ENCODE measurements around the gene KCNS3.

DNA sequence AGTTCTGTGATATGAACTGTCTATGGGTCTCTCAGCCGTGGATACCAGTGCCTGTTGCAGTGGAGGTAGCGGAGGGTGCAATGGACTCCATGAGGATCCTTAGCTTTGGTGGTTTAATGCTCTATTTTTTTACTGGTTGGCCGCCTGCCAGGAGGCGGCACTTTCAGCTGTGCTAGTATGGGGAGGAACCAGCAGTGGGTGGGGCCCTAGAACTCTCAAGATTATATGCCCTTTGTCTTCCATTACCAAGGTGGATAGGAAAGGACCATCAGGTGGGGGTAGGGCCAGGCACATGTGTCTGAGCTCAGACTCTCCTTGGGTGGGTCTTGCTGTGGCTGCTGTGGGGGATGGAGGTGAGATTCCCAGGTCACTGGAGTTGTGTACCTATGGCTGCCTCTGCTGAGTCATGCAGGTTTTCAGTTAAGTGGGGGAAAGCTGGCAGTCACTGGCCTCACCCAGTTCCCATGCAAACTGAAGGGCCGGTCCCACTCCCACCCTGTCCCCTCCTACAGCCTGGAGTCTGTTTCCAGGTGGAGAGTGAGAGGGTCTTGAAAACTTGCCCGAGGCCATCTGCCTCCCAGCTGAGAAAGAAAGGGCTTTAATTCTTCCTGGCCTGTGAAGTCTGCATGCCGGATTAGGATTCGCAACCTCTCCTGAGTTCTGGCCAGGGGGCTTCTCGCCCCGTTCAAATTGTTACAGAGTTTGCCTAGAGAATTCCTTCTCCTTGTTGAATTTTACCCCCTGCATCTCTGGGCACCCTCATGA is 14.5 kb downstream of the KCNS3 start:
- TF ChIP-seq, protein P1, sequence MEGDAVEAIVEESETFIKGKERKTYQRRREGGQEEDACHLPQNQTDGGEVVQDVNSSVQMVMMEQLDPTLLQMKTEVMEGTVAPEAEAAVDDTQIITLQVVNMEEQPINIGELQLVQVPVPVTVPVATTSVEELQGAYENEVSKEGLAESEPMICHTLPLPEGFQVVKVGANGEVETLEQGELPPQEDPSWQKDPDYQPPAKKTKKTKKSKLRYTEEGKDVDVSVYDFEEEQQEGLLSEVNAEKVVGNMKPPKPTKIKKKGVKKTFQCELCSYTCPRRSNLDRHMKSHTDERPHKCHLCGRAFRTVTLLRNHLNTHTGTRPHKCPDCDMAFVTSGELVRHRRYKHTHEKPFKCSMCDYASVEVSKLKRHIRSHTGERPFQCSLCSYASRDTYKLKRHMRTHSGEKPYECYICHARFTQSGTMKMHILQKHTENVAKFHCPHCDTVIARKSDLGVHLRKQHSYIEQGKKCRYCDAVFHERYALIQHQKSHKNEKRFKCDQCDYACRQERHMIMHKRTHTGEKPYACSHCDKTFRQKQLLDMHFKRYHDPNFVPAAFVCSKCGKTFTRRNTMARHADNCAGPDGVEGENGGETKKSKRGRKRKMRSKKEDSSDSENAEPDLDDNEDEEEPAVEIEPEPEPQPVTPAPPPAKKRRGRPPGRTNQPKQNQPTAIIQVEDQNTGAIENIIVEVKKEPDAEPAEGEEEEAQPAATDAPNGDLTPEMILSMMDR (conservative IDR thresholded peaks at IDR 0.05; ENCODE audit: low read depth, low read length), result no peak
- TF ChIP-seq CEBPB (IDR thresholded peaks at IDR 0.05; ENCODE audit: low read depth, low read length) (no peak), POLR2A (IDR thresholded peaks at IDR 0.05; ENCODE audit: low read depth, low read length) (no peak), RCOR1 (IDR thresholded peaks at IDR 0.05; ENCODE audit: insufficient replicate concordance, low read length) (no peak), RAD21 (IDR thresholded peaks at IDR 0.05; ENCODE audit: low read length) (no peak), BHLHE40 (IDR thresholded peaks at IDR 0.05; ENCODE audit: low read depth, low read length) (no peak)
- TF ChIP-seq, protein P2, sequence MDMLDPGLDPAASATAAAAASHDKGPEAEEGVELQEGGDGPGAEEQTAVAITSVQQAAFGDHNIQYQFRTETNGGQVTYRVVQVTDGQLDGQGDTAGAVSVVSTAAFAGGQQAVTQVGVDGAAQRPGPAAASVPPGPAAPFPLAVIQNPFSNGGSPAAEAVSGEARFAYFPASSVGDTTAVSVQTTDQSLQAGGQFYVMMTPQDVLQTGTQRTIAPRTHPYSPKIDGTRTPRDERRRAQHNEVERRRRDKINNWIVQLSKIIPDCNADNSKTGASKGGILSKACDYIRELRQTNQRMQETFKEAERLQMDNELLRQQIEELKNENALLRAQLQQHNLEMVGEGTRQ (IDR thresholded peaks at IDR 0.05; ENCODE audit: low read depth, low read length), result no peak
- TF ChIP-seq, protein P3, sequence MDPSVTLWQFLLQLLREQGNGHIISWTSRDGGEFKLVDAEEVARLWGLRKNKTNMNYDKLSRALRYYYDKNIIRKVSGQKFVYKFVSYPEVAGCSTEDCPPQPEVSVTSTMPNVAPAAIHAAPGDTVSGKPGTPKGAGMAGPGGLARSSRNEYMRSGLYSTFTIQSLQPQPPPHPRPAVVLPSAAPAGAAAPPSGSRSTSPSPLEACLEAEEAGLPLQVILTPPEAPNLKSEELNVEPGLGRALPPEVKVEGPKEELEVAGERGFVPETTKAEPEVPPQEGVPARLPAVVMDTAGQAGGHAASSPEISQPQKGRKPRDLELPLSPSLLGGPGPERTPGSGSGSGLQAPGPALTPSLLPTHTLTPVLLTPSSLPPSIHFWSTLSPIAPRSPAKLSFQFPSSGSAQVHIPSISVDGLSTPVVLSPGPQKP (IDR thresholded peaks at IDR 0.05; ENCODE audit: borderline replicate concordance, low read depth, low read length), result no peak

Data from IMR-90 (cell line).